Measurements from ENCODE around the gene IFITM1.
"Not testable (repeated sequence)": the region's sequence is repeated elsewhere in the genome, so short reads cannot be mapped to it uniquely, and the experiment has no call there.

Gene IFITM1

DNA sequence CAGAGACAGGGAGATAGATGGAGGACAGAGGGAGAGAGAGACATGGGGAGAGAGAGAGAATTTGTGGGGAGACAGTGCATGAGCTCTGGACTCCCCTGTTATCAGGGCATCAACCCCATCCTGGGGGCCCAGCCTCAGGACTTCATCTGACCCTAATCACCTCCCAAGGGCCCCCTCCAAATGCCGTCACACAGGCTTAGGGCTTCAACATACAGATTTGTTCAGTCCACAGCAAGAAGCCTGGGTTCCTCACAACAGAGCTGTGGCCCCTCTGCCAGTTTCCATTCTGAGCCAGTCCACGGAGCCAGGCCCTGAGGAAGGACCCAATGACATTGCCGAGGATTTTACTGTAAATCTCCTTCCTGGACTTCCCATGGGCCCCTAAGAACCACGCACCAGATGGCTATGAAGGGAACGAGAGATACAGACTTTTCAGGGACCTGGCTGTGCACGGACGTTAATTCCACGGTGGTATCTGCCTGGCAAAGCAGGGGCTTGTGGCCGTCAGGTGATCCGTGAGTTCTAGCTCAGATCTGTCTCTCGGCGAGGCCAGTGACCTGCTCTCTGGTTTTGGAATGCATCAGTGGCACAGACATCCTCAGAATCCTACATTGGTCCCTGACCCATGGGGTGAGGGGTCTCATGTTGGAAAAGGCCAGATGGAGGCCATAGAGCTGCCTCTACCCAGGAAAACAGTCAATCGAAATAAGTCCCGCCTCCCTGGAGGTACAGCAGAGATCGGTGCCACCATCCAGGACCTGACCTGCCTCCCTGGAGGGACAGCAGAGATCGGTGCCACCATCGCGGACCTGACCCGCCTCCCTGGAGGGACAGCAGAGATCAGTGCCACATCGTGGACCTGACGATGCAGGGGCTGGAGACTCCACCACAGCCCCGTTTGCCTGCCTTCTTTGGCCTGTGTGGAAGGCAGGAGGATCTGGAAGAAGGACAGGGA, 46.8 kb downstream of the IFITM1 start:
- no peak for FAIRE-seq
- no peak for DNase-seq (ENCODE audit: insufficient read length, low spot score)

DNA sequence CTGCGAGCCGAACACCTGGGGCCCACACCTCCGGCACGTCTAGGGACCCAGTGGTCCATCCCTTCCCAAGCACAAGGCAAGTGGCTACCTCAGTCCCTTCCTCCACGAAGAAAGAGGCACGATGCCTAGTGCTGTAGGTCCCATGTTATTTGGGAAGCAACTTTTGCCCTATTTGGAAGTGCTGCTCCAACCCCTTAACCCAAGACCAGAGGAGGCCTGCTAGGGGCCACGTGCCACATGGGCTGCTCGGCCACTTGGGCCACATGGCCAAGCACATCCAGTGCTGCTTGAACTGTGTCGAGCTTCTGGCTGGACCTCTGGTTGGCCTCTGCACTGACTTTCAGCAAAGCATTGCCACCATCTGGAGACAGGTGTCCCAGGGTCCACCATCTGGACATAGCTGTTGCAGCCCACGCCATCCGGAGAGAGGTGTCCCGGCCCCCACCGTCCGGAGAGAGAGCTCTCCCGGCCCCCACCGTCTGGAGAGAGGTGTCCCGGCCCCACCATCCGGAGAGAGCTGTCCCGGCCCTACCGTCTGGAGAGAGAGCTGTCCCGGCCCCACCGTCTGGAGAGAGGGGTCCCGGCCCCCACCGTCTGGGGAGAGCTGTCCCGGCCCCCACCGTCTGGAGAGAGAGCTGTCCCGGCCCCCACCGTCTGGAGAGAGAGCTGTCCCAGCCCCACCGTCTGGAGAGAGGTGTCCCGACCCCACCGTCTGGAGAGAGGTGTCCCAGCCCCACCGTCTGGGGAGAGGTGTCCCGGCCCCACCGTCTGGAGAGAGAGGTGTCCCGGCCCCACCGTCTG, 49.0 kb downstream of the IFITM1 start:
- no peak for FAIRE-seq
- DNase-seq (ENCODE audit: insufficient read length, low spot score): no peak

DNA sequence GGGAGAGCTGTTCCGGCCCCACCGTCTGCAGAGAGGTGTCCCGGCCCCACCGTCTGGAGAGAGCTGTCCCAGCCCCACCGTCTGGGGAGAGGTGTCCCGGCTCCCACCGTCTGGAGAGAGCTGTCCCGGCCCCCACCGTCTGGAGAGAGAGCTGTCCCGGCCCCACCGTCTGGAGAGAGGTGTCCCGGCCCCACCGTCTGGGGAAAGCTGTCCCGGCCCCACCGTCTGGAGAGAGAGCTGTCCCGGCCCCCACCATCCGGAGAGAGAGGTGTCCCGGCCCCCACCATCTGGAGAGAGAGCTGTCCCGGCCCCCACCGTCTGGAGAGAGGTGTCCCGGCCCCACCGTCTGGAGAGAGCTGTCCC, 49.6 kb downstream of the IFITM1 start:
- DNase-seq (ENCODE audit: insufficient read length, low spot score): not testable (repeated sequence)

DNA sequence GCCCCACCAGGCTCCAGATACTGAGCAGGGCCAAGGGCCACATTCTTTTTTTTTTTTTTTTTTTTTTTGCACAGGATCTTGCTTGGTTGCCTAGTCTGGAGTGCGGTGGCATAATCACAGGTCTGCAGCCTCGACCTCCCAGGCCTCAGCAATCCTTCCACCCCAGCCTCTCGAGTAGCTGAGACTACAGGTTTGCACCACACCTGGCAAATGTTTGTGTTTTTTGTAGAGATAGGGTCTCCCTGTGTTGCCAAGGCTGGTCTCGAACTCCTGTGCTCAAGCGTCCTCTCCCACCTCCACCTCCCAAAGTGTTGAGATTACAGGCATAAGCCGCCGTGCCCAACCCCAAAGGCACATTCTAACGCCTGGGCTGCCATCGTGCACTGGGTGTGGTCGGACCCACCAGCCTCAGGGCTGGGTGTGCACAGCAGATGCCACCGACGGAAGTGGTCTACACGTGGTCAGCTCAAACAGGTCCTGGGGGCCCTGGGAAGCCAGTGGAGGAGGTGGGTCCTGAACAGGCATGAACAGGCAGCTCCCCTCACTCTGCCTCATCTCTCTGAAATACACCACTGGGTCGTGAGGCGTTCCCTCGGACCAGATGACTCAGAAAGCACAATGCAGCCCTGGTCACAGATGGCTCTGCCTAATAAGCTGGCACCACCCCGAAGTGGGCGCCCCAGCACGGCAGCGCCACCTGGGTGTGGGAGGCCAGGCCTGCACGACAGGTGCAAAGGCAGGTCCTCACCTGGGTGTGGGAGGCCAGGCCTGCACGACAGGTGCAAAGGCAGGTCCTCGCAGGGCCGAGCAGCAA, 50.3 kb downstream of the IFITM1 start:
- no peak for DNase-seq (ENCODE audit: insufficient read length, low spot score)
- FAIRE-seq: no peak

More for the DNA sequence above, 49.6 kb downstream of the IFITM1 start:
- FAIRE-seq: not testable (repeated sequence)

Measured in GM19239 (cell line).